Right lobe of liver (tissue), 6 donors: Measurements from ENCODE around the gene PHC3. TPM values are rescaled to one million over a fixed set of nuclear protein-coding genes. Genes with fewer than 3 reads are reported as not detected.

Experiments used
- ATAC-seq, 4 donors: fragments of 200-7000 bp; cut with Tn5 transposase; one replicate each; pipeline ENCODE4 v1.9.1; 2020; ENCODE audit warnings: mild to moderate bottlenecking in 4 of 4, moderate library complexity in 4 of 4
- DNase-seq, 3 donors: peaks; one replicate each; pipeline ENCODE4 v3.0.0-alpha.2; 2020
- H3K27ac ChIP-seq, 3 donors: fragments of 200-600 bp; one replicate each; pipeline ENCODE4 v1.8.0; 2022
- H3K27me3 ChIP-seq, 2 donors: fragments of 200-600 bp; one replicate each; pipeline ENCODE4 v1.8.0; 2022
- H3K36me3 ChIP-seq, 4 donors: fragments of 200-600 bp; sonication (generic) in 1 of 4; one replicate each; pipeline versions ENCODE4 v1.5.1 to v1.8.0; 2017 to 2022; ENCODE audit warnings: control low read depth in 1 of 4
- H3K4me1 ChIP-seq, 4 donors: fragments of 200-600 bp; sonication (generic) in 1 of 4; one replicate each; pipeline versions ENCODE4 v1.5.1 to v1.8.0; 2017 to 2022; ENCODE audit warnings: control low read depth in 1 of 4
- H3K4me3 ChIP-seq, 3 donors: fragments of 200-600 bp; one replicate each; pipeline ENCODE4 v1.8.0; 2022
- H3K9me3 ChIP-seq, 4 donors: fragments of 200-600 bp; sonication (generic) in 1 of 4; one replicate each; pipeline versions ENCODE4 v1.5.1 to v1.8.0; 2017 to 2022; ENCODE audit warnings: control low read depth in 1 of 4
- POLR2A ChIP-seq: fragments of 450-650 bp; IDR thresholded peaks from one replicate; pipeline ENCODE4 v1.6.1; 2017; ENCODE audit warnings: antibody characterized with exemption, mild to moderate bottlenecking
- WGBS: methylation state at CpG from one replicate; pipeline ENCODE4 v1.1.6; 2018; ENCODE audit warnings: low coverage, low lambda C conversion rate; ENCODE audit not compliant: insufficient coverage; ENCODE audit errors: missing lambda C conversion rate; 5-methylcytosine and 5-hydroxymethylcytosine counted together
- intact Hi-C, 2 donors: fragments of 100-400 bp; cut with DNase I; formaldehyde crosslinking; loops; one replicate each; pipeline versions ENCODE4 v1.11.2 to v1.14.1; 2022
- total RNA-seq, 6 experiments: library from RNA; depleted of rRNA in 2 of 6; stranded (reverse); fragments of >200 nt in 2 of 6; fragmentation: NEBNext Ultra II Directional in 3 of 6; extraction: Animal tissue kit (Norgen Biotek cat#: 25700) in 3 of 6; gene quantifications; one replicate each; pipeline versions ENCODE4 v1.1.0 to v1.2.4, GENCODE V29; 2016 to 2023
- TF ChIP-seq, protein P1 (sequence below), 4 donors: fragments of 200-600 bp in 3 of 4; fragments of 450-650 bp in 1 of 4; IDR thresholded peaks; one replicate each; pipeline versions ENCODE4 v1.5.1 to v1.8.0; 2016 to 2022; ENCODE audit warnings: antibody characterized with exemption in 4 of 4, mild to moderate bottlenecking in 2 of 4
- donor health status: DM: no; HTN: yes; CAD: no.
- donor health status: DM: no; HTN: no; CAD: no.
- donor health status: DM: no; HTN: no; CAD: no.
- donor health status: DM: no; HTN: yes; CAD: no.
- donor health status: DM: no; HTN: yes; CAD: no.

Gene PHC3
- total RNA-seq, 6 experiments from 2014 or later: 20.0 to 32.6 (median 23.5) TPM

DNA sequence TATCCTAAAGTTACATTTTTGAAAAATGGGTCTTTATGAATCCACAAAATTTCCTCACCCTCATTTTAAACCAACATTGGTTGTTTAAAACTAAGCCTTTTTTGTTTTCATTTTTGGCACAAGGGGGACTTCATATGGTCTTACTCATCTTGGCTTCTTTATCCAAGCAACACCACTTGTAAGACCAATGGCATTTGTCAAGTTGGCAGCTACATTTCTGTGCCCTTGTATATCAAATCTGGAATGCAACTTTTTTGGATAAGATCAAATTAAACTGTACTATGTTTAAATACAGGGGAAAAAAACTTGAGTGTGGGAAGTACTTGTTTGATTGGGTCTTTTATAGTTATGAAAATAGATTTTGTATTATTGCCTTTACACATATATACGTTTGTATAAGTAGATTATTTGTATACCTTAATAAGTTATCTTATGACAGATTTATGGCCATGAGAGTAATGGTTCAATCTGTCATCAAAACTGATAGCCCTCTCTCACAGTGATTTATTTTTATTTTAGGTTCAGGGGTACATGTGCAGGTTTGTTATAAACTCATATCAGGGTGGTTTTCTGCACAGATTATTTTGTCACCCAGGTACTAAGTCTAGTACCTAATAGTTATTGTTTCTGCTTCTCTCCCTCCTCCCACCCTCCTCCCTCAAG lies 100.3 kb downstream of the PHC3 start:
- H3K27ac ChIP-seq: no peak overlapping the region
- DNase-seq: no peak
- no peaks in the 10 kb centered on the region for H3K27me3 ChIP-seq
- H3K4me1 ChIP-seq: no peaks in the 10 kb centered on the region
- H3K4me3 ChIP-seq: no peak overlapping the region
- ATAC-seq: no peak
- TF ChIP-seq, protein P1, sequence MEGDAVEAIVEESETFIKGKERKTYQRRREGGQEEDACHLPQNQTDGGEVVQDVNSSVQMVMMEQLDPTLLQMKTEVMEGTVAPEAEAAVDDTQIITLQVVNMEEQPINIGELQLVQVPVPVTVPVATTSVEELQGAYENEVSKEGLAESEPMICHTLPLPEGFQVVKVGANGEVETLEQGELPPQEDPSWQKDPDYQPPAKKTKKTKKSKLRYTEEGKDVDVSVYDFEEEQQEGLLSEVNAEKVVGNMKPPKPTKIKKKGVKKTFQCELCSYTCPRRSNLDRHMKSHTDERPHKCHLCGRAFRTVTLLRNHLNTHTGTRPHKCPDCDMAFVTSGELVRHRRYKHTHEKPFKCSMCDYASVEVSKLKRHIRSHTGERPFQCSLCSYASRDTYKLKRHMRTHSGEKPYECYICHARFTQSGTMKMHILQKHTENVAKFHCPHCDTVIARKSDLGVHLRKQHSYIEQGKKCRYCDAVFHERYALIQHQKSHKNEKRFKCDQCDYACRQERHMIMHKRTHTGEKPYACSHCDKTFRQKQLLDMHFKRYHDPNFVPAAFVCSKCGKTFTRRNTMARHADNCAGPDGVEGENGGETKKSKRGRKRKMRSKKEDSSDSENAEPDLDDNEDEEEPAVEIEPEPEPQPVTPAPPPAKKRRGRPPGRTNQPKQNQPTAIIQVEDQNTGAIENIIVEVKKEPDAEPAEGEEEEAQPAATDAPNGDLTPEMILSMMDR (IDR thresholded peaks at IDR 0.05): no peak
- no peak for TF ChIP-seq POLR2A
- intact Hi-C loops: no loop called here
- no peaks in the 10 kb centered on the region for H3K9me3 ChIP-seq
- peaks cover 0 to 17% (median 10%) of the 10 kb centered on the region in 4 donors for H3K36me3 ChIP-seq
- WGBS: 86% methylated on average over 1 of the region's 1 CpG

DNA sequence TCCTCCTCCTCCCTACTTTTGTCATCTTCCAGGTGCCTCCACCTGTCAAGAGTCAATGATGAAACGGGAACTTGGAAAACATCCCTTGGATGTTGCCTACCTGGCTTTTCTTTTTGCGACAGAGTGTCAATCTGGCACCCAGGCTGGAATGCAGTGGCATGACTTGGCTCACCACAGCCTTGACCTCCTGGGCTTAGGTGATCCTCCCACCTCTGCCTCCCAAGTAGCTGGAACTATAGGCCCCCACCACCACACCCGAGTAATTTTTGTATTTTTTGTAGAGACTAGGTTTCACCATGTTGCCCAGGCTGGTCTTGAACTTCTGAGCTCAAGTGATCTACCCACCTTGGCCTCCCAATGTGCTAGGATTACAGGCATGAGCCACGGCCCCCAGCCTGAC lies 100.9 kb downstream of the PHC3 start:
- Histone ChIP-seq H3K36me3 (peaks cover 0 to 14% (median 8%) of the 10 kb centered on the region in 4 donors), H3K27ac (no peak overlapping the region), H3K9me3 (no peaks in the 10 kb centered on the region), H3K4me1 (no peaks in the 10 kb centered on the region), H3K4me3 (no peak overlapping the region), H3K27me3 (no peaks in the 10 kb centered on the region)
- DNase-seq: no peak
- TF ChIP-seq, protein P1 (IDR thresholded peaks at IDR 0.05): no peak
- no peak for TF ChIP-seq POLR2A
- intact Hi-C loops: no loop called here
- WGBS: 93% methylated on average over 4 of the region's 4 CpGs
- ATAC-seq: no peak

DNA sequence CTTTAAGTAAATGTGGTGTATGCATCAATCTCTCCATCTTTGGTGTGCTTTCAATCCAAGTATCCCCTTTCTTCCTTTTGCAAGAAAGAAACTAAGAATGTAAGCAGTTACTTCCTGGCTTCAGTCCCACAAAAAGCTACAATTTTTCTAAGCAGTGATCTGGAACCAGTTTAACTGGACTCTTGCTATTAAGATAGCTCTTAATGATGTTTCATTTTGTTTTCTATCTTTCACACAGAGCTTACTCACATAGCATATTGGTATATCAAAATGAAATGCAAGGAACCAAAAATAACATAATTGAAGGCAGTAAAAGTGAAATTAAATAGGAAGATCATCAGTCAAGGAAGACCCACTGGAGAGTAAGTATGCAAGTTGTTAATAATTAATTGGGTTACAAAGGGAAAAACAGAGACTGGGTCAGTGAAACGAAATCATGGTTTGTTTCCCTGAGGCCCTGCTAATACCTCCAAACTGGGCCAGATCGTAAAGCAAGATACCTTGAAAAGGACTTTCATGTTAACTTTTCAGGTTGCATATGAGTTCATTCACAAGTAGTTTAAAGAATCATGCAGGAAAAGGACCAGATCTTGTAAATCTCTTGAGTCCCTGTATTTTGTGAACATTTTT lies 101.9 kb downstream of the PHC3 start:
- ATAC-seq (peak in 2 of 4 donors; percentile 44 to 55), DNase-seq (no peak)
- Histone ChIP-seq H3K27me3 (no peaks in the 10 kb centered on the region), H3K36me3 (peaks cover 0 to 9% (median 4%) of the 10 kb centered on the region in 4 donors), H3K9me3 (no peaks in the 10 kb centered on the region), H3K27ac (no peak overlapping the region), H3K4me3 (no peak overlapping the region), H3K4me1 (no peaks in the 10 kb centered on the region)
- 55% methylated on average over 2 of the region's 2 CpGs for WGBS
- intact Hi-C loops: no loop called here
- TF ChIP-seq, protein P1 (IDR thresholded peaks at IDR 0.05): no peak
- no peak for TF ChIP-seq POLR2A

DNA sequence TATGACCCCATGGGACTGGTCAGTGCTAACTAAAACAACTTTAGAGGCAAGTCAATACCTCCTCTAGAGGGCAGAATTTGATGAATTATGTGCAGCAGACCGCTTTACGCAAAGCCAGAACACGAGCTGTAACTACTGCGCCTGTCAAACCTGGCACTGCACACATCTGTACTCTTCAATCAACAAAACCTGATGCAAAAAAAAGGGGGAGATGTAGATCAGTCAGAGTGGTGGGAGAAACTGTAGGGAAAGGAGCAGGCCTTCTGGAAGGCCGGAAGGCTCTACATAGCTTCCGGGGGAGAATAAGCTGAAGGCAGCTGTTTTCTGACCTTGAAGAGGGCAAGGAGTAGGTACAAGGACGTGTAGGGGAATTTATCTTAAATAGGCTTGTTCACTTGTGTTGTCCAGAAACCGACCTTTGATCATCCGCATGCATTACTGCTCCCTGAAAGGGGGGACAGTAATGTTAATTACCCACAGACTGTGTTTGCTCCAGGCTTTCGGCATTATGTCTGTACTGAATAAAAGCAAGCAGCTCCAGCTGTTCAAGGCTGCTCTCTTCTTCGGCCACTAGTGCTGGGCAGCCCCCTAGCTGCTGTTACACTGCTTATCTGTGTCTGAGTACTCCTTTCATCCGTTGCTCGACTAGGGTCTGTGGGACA lies 102.8 kb downstream of the PHC3 start:
- intact Hi-C loops: no loop called here
- Histone ChIP-seq H3K4me1 (no peaks in the 10 kb centered on the region), H3K36me3 (peaks cover 0 to 4% (median 1%) of the 10 kb centered on the region in 4 donors), H3K27me3 (no peaks in the 10 kb centered on the region), H3K9me3 (no peaks in the 10 kb centered on the region), H3K27ac (no peak overlapping the region), H3K4me3 (no peak overlapping the region)
- WGBS: 89% methylated on average over 10 of the region's 13 CpGs
- TF ChIP-seq, protein P1 (IDR thresholded peaks at IDR 0.05): no peak
- no peak for TF ChIP-seq POLR2A
- DNase-seq: no peak
- no peak for ATAC-seq
